GM10847 (cell line): Measurements from ENCODE around the gene PER2.

Source experiments
- POLR2A ChIP-seq: IDR thresholded peaks from 2 replicates; pipeline ENCODE4 v1.6.1; 2011; ENCODE audit not compliant: insufficient read length; ENCODE audit errors: extremely low read depth

PER2 gene

DNA sequence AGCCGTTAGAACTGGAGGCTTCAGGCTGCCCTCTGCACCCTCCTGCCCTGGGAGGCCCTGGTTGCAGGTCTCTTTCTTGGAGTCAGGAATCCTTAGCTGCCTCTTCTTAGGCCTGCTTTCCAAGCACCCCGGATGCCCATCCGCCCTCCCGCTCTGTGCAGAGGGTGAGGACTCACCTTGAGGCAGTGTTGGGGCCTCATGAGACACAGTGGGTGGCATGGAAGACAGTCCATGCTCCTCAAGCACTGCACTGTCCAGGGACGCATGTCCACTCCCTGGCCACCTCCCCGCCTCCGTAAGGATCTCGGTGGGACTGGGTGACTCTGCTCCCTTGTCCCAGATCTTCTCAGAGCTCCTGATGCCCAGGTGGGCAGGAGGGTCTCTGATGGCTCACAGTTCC lies 26.2 kb upstream of the PER2 start:
- TF ChIP-seq POLR2A: no peak

DNA sequence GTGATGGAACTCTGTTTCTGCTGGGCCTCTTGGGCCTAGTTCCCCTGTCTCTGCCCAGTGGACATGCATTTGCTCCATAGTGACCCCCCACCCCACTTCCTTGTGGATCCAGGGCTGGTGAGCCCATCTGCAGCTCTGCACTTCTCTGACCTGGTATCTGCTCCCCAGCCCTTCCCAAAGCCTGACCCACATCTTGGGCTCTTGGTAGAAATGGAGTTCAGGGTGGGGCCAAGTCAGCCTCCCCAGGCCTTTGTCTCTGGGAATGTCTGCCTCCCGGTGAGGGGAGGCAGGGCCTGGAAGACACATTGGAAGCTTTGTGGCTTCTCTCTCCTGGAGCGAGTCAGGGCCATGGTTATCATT lies 25.6 kb upstream of the PER2 start:
- TF ChIP-seq POLR2A: no peak

DNA sequence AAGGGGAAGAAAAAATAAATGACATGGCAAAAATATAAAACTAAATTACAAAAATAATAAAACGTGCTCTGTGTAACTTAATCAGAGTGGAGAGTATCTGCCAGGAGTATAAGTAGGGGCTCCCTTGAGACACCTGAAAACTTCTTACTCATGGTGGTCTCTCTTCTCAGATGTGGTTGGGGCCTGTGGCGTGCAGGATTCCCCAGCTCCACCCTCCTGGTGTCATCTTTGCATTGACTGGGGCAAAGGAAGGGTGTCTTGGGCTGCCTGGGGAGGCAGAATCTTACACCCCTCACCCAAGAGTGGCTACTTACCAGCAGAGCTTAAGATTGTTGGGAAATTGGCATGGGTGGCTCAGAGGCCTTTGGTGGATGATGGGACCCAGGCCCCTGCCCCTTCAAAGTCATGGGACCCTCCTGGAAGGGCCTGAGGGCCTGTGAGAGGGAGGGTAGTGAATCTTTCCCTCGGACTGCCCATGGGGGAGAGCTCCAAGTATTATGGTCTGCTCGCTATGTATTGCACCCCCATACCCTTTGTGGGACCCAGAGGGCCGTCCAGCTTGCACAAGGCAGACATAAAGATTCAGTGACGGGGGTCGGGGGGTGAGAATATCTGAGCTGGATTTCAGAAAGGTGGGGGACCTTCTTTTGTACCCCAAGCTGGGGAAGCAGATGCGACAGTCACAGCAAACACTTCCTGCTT lies 25.0 kb upstream of the PER2 start:
- TF ChIP-seq POLR2A: no peak

DNA sequence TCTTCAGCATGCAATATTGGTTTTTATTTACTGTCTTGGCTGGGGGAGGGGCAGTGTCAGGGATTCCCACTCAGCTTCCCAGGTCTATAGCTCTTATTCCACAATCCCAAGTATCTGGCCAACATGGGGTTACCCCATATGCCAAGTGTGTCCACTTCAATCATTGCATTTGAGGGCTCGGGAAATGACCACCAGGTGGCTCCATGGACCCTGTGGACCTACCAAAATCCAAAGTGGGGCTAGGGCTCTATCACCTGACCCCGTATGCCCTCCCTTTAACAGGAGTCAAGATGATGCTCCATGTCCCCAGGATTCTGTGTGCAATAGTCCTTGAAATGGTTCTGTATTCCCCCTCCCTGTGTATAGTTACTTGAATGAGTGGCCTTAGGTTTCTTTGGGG lies 19.8 kb upstream of the PER2 start:
- TF ChIP-seq POLR2A: no peak

DNA sequence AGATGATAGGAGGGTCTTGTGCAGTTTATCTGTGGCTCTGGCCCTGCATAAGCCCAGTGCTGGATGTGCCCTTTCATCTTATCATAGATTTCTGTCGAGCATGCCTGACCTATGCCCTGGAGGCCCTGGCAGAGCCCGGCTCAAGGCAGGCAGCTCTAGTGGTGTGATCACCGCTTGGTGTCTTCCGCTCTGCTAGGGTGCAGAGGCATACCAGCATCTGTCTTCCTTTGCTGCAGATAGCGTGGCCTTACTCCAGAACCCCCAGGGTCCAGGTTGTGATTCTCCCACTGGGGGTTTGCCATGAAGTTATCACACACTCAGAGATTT lies 18.2 kb upstream of the PER2 start:
- no peak for TF ChIP-seq POLR2A

DNA sequence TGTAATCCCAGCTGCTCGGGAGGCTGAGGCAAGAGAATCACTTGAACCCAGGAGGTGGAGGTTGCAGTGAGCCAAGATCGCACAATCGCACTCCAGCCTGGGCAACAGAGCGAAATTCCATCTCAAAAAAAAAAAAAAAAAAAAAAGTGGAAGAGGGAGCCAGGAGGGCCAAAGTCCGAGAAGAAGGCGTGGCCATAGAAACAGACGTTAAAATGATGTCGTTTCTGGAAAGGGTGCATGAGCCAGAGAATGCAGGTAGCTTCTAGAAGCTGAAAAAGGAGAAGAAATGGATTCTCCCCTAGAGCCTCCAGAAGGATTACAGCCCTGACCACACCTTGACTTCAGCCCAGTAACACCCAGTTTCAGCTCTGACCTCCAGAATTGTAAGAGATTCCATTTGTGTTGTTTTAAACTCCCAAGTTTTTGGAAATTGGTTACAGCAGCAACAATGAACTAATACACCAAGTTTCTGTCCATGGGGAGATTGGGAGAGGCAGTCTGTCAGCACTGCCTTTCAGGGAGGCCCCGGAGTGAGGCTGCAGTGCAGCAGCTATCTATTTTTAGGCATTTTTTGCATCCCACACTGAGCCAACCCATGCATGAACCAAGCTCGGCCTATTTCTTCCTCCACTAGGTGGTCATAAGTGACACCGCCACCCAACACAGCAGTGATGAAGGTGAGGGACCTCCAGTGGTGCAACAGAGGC lies 17.7 kb upstream of the PER2 start:
- no peak for TF ChIP-seq POLR2A

DNA sequence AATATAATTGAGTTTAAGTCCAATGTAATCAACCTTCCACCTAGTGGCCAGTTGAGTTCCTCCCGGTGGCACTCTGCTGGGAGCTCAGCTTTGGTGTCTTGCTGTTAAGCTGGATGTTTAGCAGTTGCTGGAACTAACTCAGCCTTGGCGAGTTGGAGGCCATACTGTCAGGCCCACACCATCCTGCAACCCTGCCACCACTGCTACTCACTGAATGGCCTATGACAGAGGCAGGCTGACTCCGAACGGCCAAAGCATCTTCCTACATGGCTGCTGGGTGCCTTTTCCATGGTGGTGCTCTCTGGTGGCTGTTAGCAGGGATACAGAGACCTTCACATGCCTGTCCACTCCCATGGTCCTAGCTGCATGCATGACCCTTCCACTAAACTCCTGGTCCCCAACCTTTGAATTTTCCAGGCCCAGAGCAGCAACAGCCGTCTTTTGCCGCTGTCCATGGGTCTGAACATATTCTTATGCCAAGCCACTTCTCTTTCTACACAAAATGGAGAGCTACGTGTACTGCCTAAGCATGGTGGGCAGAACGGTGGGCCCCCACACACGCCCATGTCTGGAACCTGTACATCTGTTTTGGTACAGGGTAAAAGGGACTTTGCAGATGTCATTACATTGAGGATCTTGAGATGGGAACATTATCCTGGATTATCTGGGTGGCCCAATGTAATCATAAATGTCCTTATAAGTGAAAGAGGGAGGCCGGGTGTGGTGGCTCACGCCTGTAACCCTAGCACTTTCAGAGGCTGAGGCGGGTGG lies 16.9 kb upstream of the PER2 start:
- TF ChIP-seq POLR2A: no peak

DNA sequence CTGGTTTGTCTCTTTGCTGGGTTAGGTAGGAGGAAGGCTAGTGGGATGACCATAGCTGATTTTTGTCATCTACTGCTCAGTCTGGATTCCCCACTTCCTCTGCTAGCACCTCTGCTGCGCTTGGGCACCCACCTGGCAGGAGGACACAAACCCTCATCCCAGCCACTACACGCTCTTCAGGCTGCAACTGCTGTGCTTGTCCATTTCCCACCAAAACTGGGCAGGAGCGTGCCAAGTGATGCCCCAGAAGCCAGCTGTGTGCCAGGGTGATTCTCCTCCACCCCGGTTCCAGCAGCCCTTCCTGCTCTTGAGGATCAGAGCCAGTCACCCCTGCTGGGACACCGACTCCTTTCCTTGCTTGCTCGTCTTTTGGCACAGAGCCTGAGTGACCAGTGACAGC lies 15.7 kb upstream of the PER2 start:
- no peak for TF ChIP-seq POLR2A

DNA sequence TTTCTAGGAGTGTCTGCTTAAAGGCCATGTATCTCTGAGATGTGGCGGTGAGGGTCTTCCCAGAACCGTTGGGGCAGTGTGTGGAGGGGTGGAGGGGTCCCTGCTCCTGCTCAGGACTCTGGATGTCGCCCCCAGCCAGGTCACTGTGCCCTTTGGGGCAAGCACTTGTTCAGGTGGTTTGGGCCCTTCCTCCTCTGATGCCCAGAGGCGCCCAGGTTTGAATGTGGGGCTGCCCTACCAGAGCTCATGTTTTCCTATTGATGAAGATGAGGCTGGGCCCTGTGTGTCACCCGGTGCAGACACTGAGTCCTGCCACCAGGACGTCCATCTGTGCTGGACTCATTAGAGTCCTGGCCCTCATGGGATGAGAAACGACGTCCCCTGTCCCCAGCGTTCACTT lies 14.3 kb upstream of the PER2 start:
- TF ChIP-seq POLR2A: no peak

DNA sequence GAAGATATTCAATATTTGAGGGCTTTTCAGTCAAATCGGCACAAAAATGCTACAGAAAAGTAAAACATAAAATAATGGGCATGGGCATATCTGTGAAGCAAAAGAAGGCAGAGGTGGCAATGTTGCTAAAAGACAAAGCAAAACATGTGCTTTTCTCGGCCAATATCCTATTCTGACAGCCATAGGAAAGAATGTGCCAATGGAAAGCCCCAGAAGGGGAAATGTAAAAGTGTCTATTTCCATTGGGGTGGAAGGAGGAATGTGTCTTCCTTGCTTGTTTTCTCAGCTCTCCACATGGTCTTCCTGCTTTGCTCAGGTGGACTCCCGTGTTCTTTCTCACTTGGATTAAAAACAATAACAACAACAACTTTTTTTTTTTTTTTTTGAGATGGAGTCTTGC lies 13.7 kb upstream of the PER2 start:
- TF ChIP-seq POLR2A: no peak

DNA sequence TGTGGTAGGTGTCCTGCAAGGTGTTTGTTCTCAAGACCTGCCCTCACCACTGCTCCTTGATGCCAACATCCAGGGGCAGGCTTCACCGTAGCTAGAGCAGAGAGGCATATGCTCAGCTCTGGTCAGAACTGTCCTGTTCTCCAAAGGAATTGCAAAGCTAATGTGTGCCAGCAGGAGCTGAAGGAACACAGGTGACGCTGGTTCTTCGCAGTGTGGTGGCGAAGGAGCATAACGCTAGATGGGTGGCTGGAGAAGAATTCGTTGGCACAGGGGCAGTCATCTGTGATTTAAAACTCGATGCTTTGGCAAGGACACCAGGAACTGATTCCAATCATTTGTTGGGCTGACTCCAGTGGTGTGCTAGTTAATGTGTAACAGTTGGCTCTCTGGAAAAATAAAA lies 11.4 kb upstream of the PER2 start:
- TF ChIP-seq POLR2A: no peak

DNA sequence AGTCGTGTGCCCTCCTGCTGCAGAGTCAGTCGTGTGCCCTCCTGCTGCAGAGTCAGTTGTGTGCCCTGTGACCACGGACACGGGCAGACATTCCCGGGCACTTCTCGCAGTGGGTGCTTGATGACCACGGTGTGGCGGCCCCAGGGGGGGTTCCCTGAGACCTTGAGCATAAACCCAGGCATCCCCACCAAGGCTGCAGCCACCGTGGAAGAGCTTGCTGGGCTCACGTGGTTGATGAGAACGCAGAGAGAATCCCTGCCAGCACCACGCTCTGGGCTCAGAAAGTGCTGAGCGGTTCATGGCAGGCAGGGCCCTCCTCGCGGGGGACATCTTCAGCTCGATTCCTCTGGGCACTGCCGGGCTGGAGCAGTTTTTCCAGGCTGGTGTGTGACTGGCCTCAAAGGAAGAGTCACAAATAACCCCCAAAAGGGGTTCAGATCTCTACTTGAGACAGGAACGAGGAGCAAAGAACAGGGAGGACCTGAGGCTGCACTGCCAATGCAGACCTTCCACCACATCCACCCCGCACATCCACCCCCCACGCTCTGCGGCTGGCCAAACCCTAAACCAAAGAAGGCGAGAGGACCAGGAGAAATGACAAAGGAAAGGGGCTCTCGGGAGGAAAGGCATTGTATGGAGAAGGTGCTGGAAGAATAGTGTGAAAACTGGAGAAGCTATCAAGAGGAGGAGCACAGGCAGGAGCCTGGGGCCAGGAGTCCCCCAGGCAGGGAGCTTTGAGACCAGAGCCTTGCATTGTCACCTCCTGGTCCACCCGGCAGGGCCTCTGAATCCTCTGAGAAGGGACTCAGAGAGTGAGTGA lies 8.4 kb upstream of the PER2 start:
- TF ChIP-seq POLR2A: no peak

DNA sequence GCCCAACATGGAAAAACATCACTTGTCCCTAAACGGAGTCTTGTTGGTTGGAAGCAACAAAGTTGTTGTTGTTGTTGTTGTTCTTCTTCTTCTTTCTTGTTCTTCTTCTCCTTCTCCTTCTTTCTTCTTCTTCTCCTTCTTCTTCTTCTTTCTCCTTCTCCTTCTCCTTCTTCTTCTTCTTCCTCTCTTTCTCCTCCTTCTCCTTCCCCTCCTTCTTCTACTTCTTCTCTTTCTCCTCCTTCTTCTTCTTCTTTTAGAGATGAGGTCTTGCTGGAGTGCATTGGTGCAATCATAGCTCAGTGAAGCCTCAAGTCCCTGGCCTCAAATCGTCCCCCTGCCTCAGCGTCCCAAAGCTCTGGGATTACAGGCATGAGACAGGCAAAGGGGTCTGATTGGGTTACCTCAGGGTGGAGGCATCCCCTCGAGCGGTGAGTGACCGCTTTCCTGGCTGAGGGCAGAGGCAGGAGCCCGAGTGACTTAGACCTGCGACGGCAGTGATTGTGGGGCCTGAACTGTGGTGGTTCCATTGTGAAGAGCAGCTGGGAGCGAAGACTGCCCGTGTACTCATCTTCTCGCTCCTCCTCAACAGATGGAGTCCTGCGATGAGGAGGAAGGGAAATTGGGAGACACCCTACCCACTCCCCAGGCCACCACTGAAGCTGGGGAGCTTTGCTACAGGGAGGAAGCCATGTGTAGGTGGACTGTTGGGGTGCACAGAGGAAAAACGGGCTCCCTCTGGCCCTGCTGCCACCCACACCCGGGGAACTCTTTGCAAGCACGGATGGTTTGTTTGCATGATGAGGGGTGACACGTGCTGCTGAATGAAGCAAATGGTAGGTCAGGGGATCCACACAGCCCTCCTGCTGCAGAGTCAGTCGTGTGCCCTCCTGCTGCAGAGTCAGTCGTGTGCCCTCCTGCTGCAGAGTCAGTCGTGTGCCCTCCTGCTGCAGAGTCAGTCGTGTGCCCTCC lies 7.0 kb upstream of the PER2 start:
- TF ChIP-seq POLR2A: no peak

DNA sequence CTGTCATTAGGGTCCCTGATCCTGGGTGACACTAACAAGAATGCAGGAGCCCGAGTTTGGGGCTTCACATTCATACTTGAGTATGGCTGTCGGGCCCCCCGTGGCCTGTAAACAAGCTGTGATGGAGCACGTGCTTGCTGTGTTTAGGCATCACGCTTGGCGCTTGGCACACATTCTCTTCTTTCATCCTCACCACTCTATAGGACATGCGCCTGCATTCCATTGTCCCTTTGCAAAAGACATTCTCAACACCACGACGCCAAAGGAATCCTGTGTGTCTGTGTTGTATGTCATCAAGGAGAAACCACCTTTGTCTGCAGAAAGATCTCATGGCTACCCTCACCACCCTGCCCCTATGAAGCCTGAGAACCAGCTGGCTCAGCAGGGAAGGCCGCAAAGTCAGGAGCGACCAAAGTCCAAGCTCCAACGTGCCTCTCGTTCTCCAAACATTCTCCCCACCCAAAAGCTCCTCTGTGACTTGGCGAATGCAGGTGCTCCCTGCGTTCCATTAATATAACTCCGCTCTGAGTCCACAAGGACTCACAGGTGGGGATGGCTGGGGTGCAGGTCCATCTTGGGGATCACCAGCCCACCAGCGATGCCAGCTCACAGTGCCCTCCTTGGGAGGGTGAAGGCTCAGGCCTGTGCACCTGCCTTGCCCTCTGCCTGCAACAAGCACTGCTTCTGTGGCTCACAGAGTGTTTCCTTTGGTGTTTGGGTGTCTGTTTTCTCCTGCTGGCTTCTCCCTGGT lies 6.2 kb upstream of the PER2 start:
- no peak for TF ChIP-seq POLR2A
